Activated T-cell treated with anti-CD3 and anti-CD28 coated beads for 24 hours (primary cell): Measurements from ENCODE around the gene SPEM3.
"Not testable (repeated sequence)": the region's sequence is repeated elsewhere in the genome, so short reads cannot be mapped to it uniquely, and the experiment has no call there.

ENCODE experiments used
- DNase-seq: peaks from one replicate; pipeline ENCODE4 v3.0.0-alpha.2; 2020; ENCODE audit warnings: low read depth

Gene SPEM3

DNA sequence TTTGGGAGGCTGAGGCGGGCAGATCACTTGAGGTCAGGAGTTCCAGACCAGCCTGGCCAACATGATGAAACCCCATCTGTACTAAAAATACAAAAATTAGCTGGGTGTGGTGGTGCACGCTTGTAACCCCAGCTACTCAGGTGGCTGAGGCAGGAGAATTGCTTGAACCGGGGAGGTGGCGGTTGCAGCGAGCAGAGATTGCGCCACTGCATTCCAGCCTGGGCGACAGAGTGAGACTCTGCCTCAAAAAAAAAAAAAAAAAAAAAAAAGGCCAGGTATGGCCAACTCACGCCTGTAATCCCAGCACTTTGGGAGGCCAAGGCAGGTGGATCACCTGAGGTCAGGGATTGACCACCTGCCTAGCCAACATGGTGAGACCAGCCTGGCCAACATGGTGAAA is 46.1 kb downstream of the SPEM3 start:
- DNase-seq, result not testable (repeated sequence)

DNA sequence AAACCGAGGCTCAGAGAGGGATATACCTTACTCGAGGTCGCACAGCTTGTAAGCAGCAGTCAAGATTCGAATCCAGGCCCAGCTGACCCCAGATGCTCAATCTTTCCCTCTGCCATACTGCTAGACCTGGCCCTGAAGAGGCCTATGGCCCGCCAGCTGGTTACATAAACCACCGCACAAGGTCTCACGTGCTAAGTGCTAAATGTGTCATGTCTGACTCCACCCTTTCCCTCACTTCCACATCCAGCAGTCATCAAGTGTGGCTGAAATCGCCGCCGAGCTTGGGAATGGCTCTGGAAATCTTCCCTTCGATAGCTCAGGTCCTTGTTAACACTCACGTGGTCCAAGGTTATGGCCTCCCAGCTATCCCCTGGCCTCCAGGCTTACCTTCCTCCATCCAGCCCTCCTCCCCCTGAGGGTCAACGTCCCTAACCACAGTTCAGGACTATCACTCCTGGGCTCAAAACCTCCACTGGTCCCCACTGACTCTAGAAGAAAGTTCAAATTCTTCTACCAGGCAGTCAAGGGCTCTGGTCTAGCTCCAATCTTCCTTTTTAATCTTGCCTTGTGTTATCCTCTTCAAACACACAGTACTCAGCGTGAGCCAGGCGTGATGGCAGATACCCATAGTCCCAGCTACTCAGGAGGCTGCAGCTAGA is 47.2 kb downstream of the SPEM3 start:
- DNase-seq, result no peak

DNA sequence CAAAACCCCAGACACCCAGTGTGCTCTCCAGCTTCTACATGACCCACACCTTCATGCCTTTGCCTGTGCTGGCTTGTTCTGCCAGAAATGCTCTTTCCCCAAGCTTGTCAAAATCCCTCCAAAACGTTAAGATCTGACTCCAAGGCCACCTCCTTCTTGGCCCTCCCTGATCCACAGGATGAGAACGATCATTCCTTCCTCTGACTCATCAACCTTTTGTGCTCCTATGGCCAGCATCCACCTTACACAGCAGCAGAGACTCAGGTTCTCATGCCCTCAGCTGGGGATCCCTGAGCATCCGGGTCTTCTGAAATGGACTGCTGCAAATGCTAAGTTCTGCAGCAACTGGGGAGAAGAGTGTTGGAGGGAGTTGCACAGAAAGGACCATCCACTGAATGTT is 47.8 kb downstream of the SPEM3 start:
- no peak for DNase-seq

DNA sequence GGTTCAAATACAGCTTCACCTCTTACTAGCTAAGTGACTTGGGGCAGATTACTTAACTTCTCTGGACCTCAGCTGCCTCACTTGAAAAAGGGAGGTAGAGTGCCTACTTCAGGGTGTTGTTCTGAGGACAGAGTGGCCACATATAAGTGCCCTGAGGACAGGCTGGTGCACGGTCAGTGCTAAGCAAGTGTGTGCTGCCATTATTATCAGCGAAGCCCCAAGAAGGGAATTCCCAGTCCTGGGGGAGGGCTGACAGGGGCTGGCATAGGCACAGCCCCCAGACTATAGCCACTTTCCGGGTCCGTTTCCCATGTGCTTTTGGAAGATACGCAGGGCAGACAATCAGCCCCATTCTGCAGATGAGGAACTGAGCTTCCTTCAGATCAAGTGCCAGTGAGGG is 48.3 kb downstream of the SPEM3 start:
- DNase-seq, result no peak

DNA sequence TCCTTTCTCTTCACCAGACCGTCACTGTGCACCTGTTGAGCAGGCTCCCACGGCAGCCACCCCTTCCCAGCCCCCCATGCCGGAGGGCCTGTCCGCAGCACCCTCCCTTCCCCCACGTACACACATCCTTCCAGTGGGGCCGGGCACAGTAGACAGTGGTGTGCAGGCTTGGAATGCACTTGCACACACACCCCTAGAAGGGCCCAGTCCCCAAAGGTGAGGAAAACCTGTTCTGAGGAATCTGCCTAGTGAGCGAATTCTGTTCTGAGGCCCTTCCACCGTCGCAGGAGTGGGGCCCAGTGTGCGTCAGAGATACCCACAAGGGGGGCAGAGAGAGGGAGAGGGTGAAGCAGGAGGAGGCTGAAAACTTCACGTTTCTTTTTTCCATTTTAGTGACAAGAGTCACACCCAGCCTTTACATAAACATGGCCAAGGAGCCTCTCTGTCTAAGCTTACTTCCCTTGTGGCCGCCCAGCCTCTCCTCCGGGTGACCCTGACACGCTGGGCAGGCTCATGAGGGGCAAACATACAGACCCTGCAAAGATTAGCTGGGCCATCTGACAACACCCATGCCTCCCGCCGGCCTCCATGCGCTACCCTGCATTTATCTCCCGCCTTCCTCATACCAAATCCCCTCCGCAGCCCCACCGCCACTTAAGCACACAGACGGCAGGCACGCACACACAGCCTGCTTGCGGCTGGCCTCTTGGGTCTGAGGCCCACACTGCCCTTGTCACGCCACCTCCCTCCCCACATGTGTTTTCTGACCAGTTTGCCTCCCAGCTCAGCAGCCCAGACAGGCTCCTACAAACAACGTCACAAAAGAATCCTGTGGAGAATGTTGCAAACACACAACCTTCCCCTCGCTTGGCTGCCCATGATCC is 49.0 kb downstream of the SPEM3 start:
- no peak for DNase-seq

DNA sequence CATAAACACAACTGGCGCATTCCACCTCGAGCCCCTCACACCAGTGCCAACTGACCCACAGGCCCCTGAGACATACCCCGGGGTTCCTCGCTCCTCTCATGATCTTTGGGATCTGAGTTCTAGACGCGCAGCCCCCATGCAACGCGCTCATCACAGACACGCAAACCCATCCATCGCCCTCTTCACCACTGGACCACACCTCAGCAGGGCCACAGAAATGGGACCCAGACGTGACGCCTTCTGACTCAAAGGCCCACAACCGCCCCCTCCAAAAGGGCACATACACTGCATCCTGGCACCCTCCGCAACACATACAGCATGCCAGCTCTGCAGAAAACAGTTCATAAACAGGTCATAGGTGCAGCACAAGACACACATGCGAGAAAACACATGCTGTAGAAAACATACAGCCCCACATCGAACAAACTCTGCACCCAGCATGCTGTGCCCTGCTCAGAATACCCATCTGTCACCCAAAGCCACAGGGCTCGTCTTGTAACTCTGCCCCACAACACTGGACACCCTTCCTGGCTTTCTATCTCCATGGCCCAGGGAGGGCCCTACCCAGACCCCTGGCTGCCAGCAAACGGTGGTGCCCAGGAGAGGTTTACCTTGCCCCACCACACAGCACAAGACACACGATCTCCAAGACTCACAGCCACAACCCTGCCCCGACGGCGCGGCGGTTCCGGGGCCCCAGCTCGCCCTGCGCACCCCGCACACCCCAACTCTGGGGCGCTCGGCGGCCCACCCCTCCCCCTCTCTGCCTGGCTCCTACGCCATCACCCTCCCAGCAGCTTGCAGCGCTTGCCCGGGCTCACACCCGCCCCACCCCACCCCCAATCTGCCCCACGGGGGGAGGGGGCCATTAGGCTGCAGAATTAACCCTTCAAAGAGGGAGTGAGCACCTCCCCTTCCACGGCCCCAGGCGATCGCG is 49.9 kb downstream of the SPEM3 start:
- DNase-seq, result peak; percentile 34

DNA sequence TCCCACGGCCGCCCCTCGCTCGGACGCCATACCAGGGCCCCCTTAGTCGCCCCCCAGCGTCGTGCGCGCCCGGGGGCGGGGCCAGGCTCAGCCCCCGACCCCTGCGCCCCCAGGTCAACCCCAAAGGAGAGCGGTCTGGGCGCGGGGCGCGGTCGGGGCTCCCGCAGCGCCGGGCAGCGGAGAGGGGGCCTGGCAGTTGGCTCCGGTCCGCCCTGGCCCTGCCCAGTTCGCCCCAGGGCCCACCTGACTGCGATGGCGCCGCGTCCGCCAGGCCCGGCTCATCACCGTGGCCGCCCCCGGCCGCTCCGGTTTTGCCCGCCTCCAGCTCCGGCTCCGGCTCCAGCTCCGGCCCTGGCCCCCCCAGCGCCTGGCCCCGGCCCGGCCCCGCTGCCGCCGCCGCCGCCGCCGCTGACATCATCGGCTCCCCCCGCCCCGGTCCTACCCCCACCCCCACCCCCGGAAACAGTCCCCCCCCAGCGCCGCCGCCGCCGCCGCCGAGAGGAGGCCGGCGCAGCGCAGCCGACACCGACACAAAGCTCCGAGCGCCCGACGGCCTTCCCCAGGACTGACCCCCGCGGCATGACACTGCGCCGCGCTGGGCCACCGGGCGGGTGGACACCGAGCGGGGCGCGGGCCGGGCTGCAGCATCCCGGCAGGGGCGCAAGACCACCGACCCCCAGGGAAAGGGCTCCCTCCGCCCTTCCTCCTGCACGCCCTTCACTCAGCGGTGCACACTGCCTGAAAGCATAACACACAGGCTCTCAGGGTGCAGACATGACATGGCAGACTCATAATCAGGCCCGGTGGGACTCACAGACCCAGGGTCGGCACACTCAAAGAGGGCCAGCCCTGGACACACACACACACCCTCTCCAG is 50.8 kb downstream of the SPEM3 start, which contains the start of gene ZBTB4:
Gene ZBTB4, minus strand, starts transcription at position 419 of the 876 bp plus-strand sequence. CDS start 12,830 bp downstream, outside the sequence.
- peak; percentile 43 for DNase-seq

DNA sequence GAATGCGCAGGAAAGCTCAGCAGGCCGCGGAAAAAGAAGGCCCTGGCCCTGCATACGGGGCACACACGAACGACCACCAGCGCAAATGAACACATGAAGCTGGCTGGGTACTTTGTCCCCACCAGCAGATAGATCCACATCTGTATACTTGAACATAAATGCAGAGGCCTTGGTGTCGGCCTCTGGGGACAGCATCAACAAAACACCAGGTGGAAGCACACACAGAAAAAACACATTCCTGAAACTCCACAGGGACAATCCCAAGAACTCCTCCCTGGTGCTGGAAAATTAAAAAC is 51.4 kb downstream of the SPEM3 start:
- no peak for DNase-seq

DNA sequence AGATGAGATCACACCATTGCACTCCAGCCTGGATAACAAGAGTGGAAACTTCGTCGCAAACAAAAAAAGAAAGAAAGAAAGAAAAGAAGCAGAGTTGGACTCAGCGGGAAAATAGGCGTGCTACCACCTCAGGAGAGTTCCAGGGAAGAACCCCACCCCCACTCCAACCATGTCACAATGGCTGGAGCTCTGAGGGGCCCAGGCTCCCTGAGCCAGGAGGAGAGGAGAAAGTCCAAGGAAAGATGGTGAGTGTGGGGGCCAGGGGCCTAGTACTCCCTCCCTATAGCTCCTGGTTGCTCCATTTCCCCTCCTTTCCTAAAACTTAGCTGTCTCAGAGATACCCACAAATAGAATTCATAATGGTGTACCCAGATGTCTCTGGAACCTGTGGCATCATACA is 52.6 kb downstream of the SPEM3 start, which contains the start of gene SLC35G6:
Gene SLC35G6, plus strand, starts transcription at position 172 of the 400 bp plus-strand sequence. Its CDS starts 71 bp downstream, at position 243.
- not testable (repeated sequence) for DNase-seq

DNA sequence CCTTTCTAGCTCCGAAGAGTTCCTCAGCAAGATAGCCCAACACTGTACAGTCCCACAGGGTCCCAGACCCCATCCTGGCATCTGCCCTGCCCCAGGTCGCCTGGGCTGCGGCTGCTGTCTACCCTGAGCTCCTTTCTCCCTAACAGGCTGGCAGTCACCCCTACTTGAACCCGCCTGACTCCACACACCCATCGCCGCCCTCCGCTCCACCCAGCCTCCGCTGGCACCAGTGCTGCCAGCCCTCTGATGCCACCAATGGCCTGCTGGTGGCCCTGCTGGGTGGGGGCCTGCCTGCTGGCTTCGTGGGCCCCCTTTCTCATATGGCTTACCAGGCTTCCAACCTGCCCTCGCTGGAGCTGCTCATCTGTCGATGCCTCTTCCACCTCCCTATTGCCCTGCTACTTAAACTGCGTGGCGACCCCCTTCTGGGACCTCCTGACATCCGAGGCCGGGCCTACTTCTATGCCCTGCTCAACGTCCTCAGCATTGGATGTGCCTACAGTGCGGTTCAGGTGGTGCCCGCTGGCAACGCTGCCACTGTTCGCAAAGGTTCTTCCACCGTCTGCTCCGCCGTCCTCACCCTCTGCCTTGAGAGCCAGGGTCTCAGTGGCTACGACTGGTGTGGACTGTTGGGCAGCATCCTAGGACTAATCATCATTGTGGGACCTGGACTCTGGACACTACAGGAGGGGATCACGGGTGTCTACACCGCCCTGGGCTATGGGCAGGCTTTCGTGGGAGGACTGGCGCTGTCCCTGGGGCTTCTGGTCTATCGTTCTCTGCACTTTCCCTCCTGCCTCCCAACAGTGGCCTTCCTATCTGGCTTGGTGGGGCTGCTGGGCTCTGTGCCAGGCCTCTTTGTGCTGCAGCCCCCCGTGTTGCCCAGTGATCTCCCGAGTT is 53.4 kb downstream of the SPEM3 start:
- not testable (repeated sequence) for DNase-seq
